NCI-H2107 treated with DMSO at 0.1 percent for 48 hours (cell line): Measurements from ENCODE around the gene CRYGC.

Source experiments
- DNase-seq: peaks from one replicate; lab custom pipeline; 2025; ENCODE audit not compliant: unreplicated experiment; lab: John Stamatoyannopoulos, UW

CRYGC gene

GRCh38 chr2:208097313-208097712 is 32.3 kb downstream of the CRYGC start:
- DNase-seq = no peak

- no peak for DNase-seq
Measured at GRCh38 chr2:208096080-208096479, 33.5 kb downstream of the CRYGC start.

GRCh38 chr2:208093128-208093527 is 36.5 kb downstream of the CRYGC start:
- no peak for DNase-seq

DNA sequence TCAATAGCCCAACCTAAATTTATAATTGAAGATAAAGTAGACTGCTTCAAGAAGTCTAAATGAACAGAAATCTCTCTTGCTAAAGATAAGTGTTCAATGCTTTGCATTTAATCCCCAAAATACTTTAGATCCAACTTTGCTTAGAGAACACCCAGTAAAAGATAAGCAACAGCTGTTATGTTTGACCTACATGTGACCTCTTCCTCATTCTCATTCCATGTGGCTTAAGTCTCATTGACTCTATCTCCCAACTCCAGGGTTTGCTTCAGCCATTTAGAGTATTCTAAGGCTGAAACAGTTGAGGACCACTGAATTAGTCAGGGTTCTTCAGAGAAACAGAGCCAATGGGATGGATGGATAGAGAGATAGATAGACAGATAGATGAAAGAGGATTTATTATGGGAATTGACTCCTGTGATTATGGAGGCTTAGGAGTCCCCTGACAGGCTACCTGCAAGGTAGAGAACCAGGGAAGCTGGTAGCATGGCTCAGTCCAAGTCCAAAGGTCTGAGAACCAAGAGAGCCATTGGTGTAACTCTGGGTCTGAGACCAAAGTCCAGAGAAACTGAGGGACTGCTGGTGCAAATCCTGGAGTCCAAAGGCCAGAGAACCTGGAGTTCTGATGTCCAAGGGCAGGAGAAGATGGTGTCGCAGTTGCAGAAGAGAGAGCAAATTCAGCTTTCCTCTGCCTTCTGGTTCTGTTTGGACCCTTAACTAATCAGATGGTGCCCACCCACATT is 37.4 kb downstream of the CRYGC start:
- no peak for DNase-seq

DNA sequence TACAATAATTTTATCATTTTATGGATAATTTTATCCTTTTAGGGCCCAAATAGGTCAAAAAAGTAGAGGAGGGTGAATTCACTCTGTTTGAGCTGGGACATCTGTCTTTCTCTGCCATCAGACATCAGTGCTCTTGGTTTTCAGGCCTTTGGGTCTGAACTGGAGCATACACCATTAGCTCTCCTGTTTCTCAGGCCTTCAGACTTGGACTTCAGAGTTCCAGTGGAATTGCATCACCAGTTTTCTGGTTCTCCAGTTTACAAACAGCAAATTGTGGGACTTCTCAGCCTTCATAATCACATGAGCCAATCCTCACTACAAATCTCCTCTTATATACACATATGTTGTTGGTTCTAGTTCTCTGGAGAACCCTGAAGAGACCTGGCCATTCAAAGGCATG is 39.2 kb downstream of the CRYGC start:
- DNase-seq = no peak

DNA sequence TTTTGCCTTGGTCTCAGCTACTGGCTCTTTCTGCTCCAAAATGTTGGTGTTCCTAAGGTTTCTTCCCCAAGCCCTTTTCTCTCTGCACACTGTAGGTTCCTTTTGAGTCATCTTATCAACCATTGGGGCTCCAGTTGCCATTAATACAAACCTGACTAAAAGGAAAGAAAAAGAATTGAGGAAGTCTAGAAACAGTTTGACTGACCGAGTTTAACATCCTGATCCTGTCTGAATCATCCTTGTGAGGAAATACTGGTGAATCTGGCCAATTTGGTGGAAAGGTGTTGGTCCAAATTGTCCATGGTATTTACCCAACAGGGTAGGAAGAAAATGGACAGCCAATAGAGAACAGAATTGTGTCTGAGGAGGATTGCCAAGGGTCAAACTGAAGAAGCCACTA is 43.6 kb downstream of the CRYGC start:
- no peak for DNase-seq

GRCh38 chr2:208083807-208084206 is 45.8 kb downstream of the CRYGC start:
- DNase-seq = no peak
